ENCODE measurements around the gene MAP2K5.

MAP2K5 gene

DNA sequence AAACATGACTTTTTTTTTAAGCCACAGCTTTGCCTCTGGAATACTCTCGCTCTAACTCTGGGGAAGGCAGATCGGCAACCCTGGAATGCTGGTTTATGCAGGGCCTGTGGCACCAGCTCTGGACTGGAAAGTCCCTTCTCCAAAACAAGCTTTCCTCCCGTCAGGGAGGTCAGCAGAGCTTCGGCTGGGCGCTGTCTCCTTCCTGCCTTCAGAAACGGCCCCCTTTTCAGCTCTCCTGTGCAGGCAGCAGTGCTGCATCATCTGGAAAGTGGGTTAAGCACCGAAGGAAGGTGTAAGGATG, 240.1 kb downstream of the MAP2K5 start:
- no peak for DNase-seq (ENCODE audit: low read depth, low spot score)

DNA sequence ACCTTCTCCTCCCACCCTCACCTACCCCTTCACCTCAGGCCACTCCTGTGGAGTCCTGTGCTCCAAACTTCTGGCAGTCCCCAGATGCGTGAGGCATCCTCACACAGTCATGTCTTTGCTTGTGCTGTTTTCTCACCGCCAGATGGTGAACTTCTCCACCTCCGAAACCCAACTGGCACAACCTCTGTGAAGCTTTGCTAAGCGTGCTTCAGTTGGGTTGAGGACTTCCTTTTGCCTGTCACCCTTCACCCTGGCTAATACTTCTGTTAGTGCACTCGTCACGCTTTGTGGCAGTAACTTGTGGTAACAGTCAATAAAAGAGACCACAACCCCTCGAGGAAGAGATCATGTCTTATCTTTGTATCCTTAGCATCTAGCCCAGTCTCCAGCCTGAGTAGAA, 240.8 kb downstream of the MAP2K5 start:
- DNase-seq (ENCODE audit: low read depth, low spot score): no peak

DNA sequence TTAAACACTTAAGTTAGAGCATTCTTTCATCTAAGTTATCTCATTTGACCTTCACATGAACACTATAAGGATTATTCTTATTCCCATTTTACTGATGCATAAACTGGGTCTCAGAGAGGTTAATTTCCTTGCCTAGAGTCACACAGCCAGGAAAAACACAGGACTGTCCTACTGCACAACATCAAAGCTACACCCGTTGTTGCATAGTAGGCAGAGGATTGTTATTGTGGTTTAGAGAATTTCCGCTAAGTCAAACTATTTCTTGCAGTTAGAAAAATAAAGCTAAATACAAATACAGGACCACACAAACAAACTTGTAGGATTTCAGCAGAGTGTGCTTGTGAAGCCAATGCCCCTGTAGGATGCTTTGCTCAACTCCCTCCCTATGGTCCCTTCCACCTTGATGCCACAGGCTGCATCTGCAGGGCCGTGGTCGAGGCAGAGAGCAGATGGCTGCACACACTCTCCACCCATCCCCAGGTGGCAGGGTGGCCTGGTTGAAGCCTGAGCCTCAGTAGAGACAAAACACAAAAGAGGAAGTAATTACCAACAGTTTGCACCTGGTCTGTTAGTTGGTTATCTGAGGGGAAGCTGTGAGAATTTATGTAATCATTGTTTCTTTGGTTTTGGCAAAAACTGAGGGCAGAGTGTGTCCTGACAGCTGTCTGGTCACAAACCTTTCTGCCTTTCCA, 241.7 kb downstream of the MAP2K5 start:
- no peak for DNase-seq (ENCODE audit: low read depth, low spot score)

DNA sequence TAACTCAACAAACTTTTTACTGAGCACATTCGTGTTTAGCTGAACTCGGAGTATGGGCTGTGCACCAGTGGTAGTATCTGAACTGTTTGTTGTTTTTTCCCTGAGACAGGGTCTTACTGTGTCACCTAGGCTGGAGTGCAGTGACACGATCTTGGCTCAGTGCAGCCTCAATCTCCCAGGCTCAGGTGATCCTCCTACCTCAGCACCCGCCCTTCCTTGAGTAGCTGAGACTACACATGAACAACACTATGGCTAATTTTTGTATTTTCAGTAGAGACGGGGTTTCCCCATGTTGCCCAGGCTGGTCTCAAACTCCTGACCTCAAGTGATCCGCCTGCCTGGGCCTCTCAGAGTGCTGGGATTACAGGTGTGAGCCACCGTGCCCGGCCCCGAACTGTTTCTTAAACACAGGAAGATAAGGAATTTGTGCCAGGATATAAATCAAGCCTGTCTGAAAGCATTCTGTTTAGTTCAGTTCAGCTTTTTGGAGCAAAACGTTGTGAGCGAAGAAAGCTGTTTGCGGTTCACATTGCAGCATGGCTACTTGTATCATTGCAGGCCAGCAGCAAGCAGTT, 242.4 kb downstream of the MAP2K5 start:
- no peak for DNase-seq (ENCODE audit: low read depth, low spot score)

DNA sequence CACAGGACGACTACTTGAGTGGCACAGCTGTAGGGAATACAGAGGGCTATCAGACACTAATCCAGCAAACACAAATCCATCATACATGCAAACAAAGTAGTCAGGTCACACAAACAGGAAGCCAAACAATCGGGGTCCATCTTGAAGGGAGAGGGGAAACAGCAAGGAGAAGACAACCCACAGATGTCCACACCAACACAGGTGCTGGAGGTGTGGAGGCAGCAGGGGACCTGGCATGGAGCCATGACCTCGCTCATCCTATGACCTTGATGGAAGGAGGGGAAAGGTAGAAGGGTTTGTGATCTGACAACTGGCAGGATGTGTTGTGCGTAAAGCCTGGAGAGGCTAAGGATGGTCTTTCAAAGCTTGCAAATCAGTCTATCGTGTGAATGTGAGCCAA, 242.9 kb downstream of the MAP2K5 start:
- no peak for DNase-seq (ENCODE audit: low read depth, low spot score)

DNA sequence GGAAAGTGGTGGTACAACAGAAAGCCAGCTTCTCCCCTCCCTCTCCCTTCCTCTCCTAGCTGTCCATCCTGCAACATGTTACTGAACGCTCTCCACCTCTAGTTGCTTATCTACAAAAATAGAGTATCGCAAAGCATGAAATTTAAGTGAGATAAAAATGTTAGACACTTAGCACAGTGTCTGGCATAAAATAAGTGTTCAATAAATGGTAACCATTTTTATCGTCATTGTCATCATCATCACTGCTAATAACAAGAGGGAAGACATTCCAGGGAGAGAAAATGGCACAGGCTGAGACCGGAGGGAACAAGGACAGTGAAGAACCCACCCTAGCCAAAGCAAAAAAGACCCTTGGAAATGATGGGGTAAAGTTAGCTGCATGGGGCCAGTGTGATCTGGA, 244.1 kb downstream of the MAP2K5 start:
- DNase-seq (ENCODE audit: low read depth, low spot score): no peak

DNA sequence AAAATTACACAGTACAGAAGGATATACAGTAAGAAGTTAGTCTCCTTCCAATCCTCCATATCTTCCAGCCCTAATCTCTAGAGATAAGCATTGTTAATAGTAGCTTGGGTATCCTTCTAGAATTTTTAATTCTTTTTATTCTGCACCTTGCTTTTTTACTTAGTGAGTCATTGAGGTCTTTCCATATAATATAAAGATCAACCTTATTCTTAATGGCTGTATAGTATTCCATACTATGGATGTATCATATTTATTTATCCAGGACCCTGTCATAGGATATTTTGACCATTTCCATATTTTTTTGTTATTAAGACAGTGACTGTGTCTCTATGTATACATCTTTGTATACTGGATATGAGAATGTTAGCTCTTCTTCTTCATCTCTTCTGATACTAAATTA, 246.5 kb downstream of the MAP2K5 start:
- DNase-seq (ENCODE audit: low read depth, low spot score): no peak

DNA sequence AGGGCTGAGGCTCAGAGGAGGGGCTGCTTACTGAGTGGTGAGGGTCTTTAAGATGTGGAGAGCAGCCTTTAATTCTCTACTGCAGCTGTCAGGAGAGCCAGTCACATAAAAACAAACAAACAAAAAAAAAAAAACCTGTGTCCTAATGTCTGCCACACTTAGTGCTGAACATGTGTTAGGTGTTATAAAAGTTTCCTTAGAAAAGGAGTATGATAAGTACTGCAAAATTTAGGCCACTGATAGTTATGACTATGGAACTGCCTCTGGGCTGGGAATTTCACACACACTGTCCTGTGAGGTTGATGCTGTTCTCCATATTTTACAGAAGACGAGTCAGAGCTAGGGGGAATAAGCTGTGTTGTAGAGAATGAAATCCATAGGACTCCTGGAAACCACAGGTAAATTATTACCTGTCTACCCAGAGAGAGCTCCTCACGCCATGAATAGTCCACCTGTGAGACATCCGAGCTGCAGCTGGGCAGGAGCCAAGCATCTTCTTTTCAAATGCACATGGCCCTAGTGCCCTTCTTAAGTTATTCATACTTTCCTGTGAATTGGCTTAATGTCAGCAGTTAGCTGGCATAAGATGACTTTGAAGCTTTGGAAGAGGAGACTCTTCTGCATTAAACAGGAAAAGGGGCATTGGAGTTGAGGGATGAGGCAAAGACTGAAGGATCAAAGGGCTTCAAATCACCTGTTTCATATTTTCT, 248.3 kb downstream of the MAP2K5 start:
- DNase-seq (ENCODE audit: low read depth, low spot score): no peak

DNA sequence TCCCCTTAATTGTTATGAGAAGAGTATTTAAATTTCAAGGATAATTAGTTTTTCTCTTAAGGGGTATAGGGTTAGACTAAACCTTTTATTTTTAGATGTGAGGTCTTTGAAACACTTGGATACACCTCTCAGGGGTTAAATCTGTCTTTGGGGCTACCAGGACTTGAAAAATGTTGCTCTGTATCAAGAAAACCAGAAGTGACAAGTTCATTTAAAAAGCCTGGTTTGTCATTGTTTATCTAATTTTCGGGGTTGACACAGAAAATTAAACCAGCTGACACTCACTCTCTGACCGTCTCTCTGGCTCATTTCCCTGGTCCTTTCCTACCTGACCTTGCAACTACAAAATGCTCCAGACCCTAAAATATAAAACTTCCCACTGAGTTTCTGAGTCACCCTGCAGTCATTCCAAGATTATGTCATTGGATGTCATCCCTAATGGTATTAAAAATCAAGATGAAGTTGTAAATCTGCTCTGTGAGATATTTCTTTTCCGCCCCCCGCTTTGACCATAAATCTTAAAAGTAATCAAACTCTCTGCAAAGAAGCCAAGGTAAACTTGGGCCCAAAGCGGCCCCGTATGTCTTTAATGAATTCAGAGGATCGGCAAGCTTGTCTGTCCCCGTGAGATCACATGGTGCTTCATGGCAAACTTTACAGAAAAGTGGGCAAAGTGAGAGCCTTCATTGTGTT, 249.9 kb downstream of the MAP2K5 start:
- DNase-seq (ENCODE audit: low read depth, low spot score): no peak

DNA sequence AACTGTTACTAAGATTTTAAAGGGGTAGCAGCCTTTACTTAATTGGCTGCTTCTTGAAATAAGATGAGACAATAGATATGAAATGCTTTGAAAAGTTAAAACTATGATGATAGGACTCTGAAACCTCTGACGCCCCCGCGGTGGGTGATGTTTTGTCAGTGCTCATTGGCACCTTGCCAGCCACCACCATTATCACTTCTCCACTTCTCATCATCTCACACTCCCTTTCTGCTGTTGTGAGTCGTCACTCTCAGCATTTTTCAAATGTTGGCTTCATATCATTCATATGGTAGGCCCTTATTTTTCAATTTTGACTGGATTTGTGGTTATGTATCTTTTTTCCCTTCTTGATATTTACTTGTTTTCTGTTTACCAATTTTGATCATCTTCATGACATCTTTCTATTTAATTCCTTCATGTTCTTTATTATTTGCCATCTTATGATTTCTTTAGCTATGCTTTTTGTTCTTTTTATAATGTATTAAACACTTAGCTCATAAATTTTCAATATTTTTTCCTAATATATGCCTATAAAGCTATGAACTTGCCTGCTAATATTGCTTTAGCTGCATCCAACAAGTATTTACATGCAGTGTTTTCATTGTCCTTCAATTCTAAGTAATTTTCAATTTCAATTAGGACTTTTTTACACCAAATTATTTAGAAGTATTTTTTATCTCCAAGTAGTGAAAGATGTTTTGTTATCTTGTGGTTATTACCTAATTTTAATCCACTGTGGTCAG, 252.5 kb downstream of the MAP2K5 start:
- no peak for DNase-seq (ENCODE audit: low read depth, low spot score)

DNA sequence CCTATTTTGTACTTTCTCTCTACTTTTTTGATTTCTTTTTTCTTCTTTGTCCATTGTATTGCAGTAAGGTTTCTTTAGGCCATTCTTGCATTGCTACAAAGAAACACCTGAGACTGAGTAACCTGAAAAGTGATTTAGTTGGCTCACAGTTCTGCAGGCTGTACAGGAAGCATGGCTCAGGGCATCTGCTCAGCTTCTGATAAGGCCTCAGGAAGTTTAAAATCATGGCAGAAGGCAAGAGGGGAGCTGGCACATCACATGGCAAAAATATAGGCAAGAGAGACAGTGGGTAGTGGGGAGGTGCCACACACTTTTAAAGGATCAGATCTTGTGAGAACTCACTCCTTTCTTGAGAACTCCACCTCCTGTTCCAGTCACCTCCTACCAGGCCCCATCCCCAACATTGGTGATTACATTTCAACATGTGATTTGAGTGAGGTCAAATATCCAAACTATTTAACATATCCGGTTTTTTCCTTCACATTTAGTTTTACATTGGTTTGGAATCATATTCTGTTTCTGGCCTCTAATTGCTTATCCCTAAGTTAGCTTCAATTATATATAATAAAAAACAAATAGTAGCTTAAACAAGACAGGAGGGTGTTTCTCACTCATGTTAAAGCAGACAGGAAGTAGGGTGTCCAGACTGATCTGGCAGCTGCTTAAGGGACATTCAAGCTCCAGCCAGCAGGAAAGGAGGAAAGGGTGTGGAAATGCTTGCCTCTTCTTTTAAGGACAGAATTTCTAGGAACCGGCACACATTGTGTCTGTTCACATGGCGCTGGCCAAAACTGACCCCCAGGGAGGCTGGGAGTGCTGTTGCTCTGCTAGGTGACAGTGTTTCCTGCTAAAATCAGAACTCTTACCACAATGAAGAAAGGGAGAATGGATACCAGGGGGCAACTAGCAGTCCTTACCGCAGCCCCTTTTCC, 254.0 kb downstream of the MAP2K5 start:
- DNase-seq (ENCODE audit: low read depth, low spot score): no peak

DNA sequence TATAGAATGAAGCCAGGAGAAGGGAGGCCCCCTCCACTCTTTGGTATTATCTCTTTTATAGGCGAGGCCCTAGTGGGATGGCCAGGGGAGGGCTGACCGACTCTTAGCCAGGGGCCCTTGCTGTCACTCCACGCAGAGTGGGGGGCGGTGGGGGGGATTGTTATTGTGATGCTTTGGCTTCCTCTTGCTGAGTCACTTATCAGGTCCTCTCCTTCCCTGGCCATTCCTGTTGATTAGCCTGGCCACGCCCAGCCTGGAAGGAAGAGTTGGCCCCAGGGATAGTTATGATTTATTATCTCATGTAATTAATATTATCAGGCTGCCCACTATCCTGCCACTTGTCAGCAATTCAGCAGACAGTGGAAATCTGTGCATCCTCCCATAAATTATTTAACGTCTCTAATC, 257.3 kb downstream of the MAP2K5 start:
- no peak for DNase-seq (ENCODE audit: low read depth, low spot score)

DNA sequence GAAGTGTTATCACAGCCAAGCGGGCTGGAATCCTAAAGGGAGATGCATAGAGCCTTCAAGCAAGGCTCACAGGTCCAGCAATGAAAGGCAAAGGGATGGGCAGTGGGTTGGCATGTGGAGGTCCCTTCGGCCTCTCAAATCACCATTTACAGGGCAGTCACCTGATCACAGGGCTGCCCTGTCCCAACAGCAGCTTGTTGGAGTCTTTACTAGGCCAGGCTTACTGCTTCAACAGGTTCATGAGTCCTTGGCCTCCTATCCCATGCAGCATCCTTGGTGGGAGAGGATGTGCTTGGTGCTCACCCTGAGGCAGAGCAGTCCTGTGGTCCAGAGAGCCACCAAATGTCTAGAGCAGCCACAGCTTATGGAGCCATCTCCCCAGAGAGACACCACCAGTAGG, 258.6 kb downstream of the MAP2K5 start:
- no peak for DNase-seq (ENCODE audit: low read depth, low spot score)

DNA sequence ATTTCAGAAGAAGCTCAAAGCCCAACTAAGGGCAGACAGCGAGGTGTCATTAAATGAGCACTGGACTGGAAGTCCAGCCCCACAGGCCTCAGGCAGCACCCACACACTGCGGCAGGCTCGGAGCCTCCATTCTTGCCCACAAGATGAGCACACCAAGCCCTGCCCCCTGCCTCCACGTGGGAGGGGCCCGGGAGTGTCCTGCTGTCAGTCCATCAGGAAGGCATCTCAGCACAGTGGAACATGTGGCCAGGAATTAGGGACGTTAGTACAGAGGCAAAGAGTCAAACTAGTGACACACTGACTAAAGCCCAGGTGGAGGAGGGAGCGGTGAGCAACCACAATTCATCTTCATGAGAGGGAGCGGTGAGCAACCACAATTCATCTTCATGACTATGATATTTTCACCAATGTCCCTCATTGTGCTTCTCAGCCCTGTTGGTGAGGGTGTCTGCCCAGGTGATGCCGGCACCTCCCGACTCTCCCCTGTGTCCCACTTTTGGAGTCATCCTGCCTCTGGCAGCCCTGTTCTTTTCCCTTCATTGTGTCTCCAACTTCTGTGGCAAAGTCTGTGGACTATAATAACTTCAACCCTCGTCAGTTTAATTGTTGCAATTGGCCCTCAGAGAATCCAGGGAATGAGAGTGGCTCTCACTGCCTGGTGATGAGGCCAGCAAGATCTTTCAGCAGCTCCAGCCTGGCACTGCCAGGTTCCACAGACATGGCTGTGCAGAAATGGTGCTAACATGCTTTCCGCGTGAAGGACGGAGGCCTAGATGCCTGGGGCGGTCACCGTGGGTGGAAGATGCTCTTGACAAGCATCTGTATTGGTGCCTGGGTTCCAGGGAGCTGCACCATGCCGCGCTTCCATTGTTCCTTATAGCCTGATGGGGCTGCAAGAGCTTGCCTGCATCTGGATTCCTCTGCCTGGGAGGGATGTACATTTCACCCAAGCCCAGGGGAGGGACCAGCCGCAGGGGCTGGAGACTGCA, 259.7 kb downstream of the MAP2K5 start:
- DNase-seq (ENCODE audit: low read depth, low spot score): no peak

DNA sequence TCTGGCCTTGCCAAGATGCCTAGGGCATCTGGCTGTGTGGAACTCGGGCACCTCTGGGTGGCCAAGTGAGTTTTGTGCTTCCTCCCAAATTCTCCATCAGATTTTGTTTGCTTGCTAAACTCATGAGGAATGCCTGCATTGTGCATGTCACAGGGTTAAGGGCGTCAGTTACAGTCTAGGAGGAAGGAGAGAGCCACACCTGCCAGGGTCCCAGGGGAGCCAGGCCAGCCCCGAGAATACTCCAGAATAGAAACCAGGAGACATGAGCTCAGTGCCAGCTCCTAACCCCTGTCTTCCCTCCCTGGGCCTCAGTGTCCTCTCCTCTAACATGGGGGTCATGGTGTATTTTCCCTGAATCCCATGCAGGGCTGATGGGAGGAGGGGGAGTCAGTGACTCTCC, 260.8 kb downstream of the MAP2K5 start:
- DNase-seq (ENCODE audit: low read depth, low spot score): no peak

DNA sequence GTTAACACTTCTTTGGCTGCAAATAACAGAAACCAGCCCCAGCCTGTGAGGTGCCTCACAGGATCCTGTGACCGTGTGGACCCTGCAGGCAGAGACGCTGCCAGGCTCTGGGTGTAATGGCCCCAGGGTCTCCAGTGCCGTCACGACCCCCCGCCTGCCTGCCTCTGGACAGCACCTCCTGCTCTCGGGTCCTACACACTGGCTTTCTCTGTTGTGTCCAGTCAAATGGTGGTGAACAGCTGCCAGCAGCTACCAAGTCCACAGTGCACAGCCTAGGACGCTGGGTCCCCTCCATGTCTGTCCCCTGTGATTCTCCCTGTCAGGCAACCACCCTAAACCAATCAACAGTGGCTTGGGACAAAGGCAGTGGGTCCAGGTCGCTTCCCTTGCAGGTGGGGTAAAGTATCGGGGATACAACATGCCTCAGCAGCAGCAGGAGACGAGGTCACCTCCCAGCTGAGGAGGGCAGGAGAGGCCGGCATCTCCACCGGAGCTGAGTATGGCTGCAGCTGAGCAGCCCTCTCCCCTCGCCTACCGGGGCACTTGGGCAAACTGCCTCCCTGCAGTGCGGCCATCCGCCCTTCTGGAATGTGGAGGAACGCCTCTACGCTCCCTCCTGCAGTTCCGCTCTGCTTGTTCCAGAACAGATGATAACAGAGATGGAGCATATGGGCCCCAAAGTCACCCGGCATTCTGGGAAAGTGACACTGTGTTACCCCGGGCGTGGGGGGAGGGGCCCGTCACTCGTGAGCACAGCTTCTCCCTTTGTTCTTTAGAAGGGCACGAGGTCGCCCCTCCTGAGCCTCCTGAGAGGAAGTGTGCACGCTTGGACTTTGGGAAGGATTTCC, 261.7 kb downstream of the MAP2K5 start:
- DNase-seq (ENCODE audit: low read depth, low spot score): no peak

DNA sequence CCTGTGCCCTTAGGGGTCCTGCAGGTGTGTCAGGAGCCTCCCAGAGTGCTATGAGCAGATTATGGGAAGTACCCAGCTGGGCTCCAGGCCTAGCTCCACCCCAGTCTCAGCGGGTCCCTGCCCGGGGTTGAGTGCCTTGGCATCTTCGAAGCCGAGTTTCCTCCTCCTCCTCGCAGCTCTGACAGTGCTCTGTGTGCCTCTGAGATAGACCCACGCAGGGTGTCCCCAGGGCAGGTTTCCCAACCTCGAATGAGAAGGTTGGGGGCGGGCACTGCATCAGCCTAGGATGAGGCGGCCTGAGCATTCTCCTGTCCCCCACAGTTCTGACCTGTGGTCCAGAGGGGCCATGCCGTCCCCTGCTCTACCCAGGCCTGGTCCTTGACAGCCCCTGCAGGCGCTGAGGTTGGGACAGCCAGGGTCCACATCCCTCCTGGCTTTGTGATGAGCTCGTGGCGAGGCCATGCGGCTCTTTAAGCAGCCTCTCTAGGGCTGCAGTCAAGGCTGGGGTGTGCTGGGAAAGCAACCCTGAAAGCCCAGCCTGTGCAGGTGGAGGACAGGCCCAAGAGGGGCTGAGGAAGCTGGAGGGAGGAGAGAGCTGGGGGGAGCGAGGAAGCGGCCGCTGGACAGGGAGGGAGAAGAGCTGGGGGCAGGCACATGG, 262.6 kb downstream of the MAP2K5 start:
- no peak for DNase-seq (ENCODE audit: low read depth, low spot score)

Measured in activated naive CD8-positive, alpha-beta T cell treated with anti-CD3 and anti-CD28 coated beads, Interleukin-2, amount 50 U/mL, for 16 hours (primary cell).